ENCODE results near the gene GCNT2.

The GCNT2 gene

GRCh38 chr6:10633216-10633615, 112.1 kb downstream of the GCNT2 start:
- peak; percentile 24 for DNase-seq (ENCODE audit: low read depth)
- no peak overlapping the region for H3K4me3 ChIP-seq (ENCODE audit: low read depth, low read length)
- TF ChIP-seq, protein P1, sequence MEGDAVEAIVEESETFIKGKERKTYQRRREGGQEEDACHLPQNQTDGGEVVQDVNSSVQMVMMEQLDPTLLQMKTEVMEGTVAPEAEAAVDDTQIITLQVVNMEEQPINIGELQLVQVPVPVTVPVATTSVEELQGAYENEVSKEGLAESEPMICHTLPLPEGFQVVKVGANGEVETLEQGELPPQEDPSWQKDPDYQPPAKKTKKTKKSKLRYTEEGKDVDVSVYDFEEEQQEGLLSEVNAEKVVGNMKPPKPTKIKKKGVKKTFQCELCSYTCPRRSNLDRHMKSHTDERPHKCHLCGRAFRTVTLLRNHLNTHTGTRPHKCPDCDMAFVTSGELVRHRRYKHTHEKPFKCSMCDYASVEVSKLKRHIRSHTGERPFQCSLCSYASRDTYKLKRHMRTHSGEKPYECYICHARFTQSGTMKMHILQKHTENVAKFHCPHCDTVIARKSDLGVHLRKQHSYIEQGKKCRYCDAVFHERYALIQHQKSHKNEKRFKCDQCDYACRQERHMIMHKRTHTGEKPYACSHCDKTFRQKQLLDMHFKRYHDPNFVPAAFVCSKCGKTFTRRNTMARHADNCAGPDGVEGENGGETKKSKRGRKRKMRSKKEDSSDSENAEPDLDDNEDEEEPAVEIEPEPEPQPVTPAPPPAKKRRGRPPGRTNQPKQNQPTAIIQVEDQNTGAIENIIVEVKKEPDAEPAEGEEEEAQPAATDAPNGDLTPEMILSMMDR (IDR thresholded peaks at IDR 0.05; ENCODE audit: low read depth, low read length, missing control alignments) = no peak

DNA sequence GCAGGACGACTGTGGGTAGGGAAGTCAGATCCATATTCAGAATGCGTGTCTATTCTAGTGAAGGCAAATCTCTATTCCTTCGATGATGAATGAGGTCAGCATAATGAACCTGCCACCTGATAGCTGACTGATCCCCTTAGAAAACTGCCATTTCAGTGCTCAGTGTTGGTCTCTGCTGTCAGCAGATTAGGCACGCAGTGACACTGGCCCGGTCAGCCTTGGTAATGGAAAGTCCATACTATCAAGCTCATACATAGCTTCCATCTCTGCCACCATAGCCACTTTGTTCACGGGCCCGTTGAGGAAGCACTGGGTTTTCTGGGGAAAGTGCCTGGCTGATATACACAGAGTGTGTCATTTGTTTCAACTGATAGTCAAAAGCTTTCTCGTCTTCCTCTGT, 119.3 kb downstream of the GCNT2 start:
- TF ChIP-seq, protein P1 (IDR thresholded peaks at IDR 0.05; ENCODE audit: low read depth, low read length, missing control alignments) = no peak
- no peak for DNase-seq (ENCODE audit: low read depth)
- H3K4me3 ChIP-seq (ENCODE audit: low read depth, low read length) = no peak overlapping the region

- H3K4me3 ChIP-seq (ENCODE audit: low read depth, low read length) = no peak overlapping the region
- DNase-seq (ENCODE audit: low read depth) = no peak
- TF ChIP-seq, protein P1 (IDR thresholded peaks at IDR 0.05; ENCODE audit: low read depth, low read length, missing control alignments) = no peak
Measured at GRCh38 chr6:10641528-10641927, 120.4 kb downstream of the GCNT2 start.

DNA sequence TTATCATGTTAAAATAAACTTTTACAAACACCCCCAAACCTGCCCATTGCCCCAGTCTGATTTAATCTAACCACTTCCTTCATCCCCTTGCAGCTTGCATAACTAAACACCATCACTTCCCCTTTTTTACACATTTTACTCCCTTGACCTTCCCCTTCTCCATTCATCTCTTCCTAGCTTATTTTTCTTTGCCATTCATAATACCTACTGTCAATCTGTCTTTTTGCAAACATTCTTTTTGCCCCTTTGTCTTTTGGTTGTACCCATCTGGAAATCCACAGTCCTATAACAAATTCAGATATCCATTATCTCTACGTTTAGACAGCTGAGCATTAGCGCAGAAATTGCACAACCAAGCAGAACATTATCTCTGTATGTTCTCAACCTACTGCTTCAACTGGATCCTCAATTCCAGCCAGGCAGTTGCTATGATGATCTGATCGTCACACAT, 122.1 kb downstream of the GCNT2 start:
- H3K4me3 ChIP-seq (ENCODE audit: low read depth, low read length) = no peak overlapping the region
- DNase-seq (ENCODE audit: low read depth) = no peak
- TF ChIP-seq, protein P1 (IDR thresholded peaks at IDR 0.05; ENCODE audit: low read depth, low read length, missing control alignments) = no peak

- DNase-seq (ENCODE audit: low read depth) = no peak
- no peak overlapping the region for H3K4me3 ChIP-seq (ENCODE audit: low read depth, low read length)
- TF ChIP-seq, protein P1 (IDR thresholded peaks at IDR 0.05; ENCODE audit: low read depth, low read length, missing control alignments) = no peak
Measured at GRCh38 chr6:10644225-10644624, 123.1 kb downstream of the GCNT2 start.

GRCh38 chr6:10655508-10656055, 134.4 kb downstream of the GCNT2 start:
- TF ChIP-seq, protein P1 (IDR thresholded peaks at IDR 0.05; ENCODE audit: low read depth, low read length, missing control alignments) = no peak
- DNase-seq (ENCODE audit: low read depth) = no peak
- no peak overlapping the region for H3K4me3 ChIP-seq (ENCODE audit: low read depth, low read length)

Measured in GM12864 (cell line).